Placental epithelial cell (primary cell): ENCODE data around the gene FAM25C. TPM values are rescaled to one million over a fixed set of nuclear protein-coding genes. Genes with fewer than 3 reads are reported as not detected.

ENCODE experiments used
- small RNA-seq: library from RNA; depleted of rRNA; stranded (forward); fragments of <200 nt; gene quantifications from one replicate; pipeline ENCODE3, GENCODE V24; 2012
- total RNA-seq: library from RNA; depleted of rRNA; stranded (reverse); fragments of >200 nt; gene quantifications from 2 replicates; pipeline ENCODE4 v1.2.3, GENCODE V29; 2012

FAM25C gene
- 20.6 TPM in 1 of 2 replicates, not detected in the other for total RNA-seq

GRCh38 chr10:47999691-48000090 lies at the start of gene FAM25C:
FAM25C (minus strand) TSS chr10:47999791; CDS start chr10:47999765, 26 bp downstream.

Small RNAs within 50 kb of the gene (small RNA-seq; reads per million reads assigned to genes)
- not detected for gene RNA5SP315

Other genes with a start within 250 kb of the FAM25C start
- under 0.01 TPM in 1 of 2 replicates, not detected in the other for gene SYT15B, start 236.2 kb downstream of the FAM25C start, total RNA-seq
- 0.39 TPM in 1 of 2 replicates, not detected in the other for gene NPY4R2, start 81.1 kb downstream of the FAM25C start, total RNA-seq